B cell (primary cell): ENCODE measurements around the gene PIP4K2A. TPM values are rescaled to one million over a fixed set of nuclear protein-coding genes. Genes with fewer than 3 reads are reported as not detected.

Experiments used
- ATAC-seq: fragments of 200-7000 bp; cut with Tn5 transposase; one replicate; pipeline ENCODE4 v1.10.0; 2021; ENCODE audit warnings: low read depth, mild to moderate bottlenecking, moderate number of reproducible peaks, moderate library complexity
- CTCF ChIA-PET: fragments of 350-600 bp; sonication (Branson Sonifier 250); formaldehyde crosslinking; loops from one replicate; lab custom pipeline; 2021; ENCODE audit warnings: antibody characterized with exemption, inconsistent platforms; lab: Charles Lee
- POLR2A ChIA-PET: fragments of 350-600 bp; sonication (Branson Sonifier 250); formaldehyde crosslinking; loops from one replicate; lab custom pipeline; 2021; ENCODE audit warnings: antibody characterized with exemption; lab: Charles Lee
- DNase-seq: peaks from one replicate; pipeline ENCODE4 v3.0.0; 2013
- H2AFZ ChIP-seq: 2 replicates; pipeline ENCODE4 v1.6.1; 2012; ENCODE audit warnings: mild to moderate bottlenecking, low read depth, low read length; ENCODE audit not compliant: insufficient read depth, poor library complexity, severe bottlenecking
- H3K27ac ChIP-seq, 2 donors: 1 replicate in 1 of 2; 2 replicates in 1 of 2; pipeline ENCODE4 v1.5.1; 2012 to 2013; ENCODE audit warnings: low read length in 2 of 2, mild to moderate bottlenecking in 2 of 2, moderate library complexity in 1 of 2
- H3K27me3 ChIP-seq, 4 experiments: fragments of 200-600 bp in 1 of 4; sonication (generic) in 1 of 4; replicated peaks in 1 of 4; 1 replicate in 2 of 4; 2 replicates in 2 of 4; pipeline versions ENCODE4 v1.6.1 to v1.7.0; 2013 to 2016; ENCODE audit warnings: low read length in 3 of 4, mild to moderate bottlenecking in 2 of 4, mixed read lengths in 1 of 4, moderate library complexity in 1 of 4; ENCODE audit not compliant: insufficient read depth in 4 of 4, control insufficient read depth in 3 of 4; ENCODE audit errors: control extremely low read depth in 1 of 4
- H3K36me3 ChIP-seq, 2 experiments: replicated peaks in 1 of 2; 1 replicate in 1 of 2; 2 replicates in 1 of 2; pipeline versions ENCODE4 v1.6.1 to v1.7.1; 2013; ENCODE audit warnings: low read length in 1 of 2; ENCODE audit not compliant: insufficient read depth in 2 of 2, control insufficient read depth in 1 of 2; ENCODE audit errors: control extremely low read depth in 1 of 2, extremely low read depth in 1 of 2
- H3K4me1 ChIP-seq, 2 donors: fragments of 200-600 bp in 1 of 2; sonication (generic) in 1 of 2; 1 replicate in 1 of 2; 2 replicates in 1 of 2; pipeline versions ENCODE4 v1.5.1 to v1.6.1; 2013 to 2017; ENCODE audit warnings: low read length in 2 of 2; ENCODE audit not compliant: control insufficient read depth in 2 of 2, insufficient read depth in 2 of 2
- H3K4me2 ChIP-seq: replicated peaks from 2 replicates; pipeline ENCODE3; 2012; ENCODE audit warnings: mild to moderate bottlenecking, low read depth, low read length; ENCODE audit not compliant: poor library complexity, severe bottlenecking
- H3K4me3 ChIP-seq, 5 experiments: fragments of 200-600 bp in 1 of 5; sonication (generic) in 1 of 5; 1 replicate in 3 of 5; 2 replicates in 2 of 5; pipeline versions ENCODE4 v1.5.1 to v1.7.0; 2011 to 2016; ENCODE audit warnings: low read length in 4 of 5, mild to moderate bottlenecking in 4 of 5, low read depth in 2 of 5, control low read depth in 1 of 5, moderate library complexity in 1 of 5; ENCODE audit not compliant: insufficient read depth in 1 of 5; ENCODE audit errors: control extremely low read depth in 1 of 5, extremely low read depth in 1 of 5
- H3K79me2 ChIP-seq: fragments of 200-600 bp; sonication (generic); one replicate; pipeline ENCODE4 v1.6.0; 2016; ENCODE audit warnings: low read length; ENCODE audit not compliant: control insufficient read depth, insufficient read depth
- H3K9ac ChIP-seq: fragments of 200-600 bp; sonication (generic); 2 replicates; pipeline ENCODE4 v1.6.1; 2017; ENCODE audit warnings: mild to moderate bottlenecking, low read length, moderate library complexity
- H3K9me3 ChIP-seq, 3 donors: one replicate each; pipeline versions ENCODE4 v1.6.1 to v1.7.1; 2013; ENCODE audit warnings: low read length in 2 of 3; ENCODE audit not compliant: control insufficient read depth in 2 of 3, insufficient read depth in 1 of 3; ENCODE audit errors: control extremely low read depth in 1 of 3
- H4K20me1 ChIP-seq: 2 replicates; pipeline ENCODE4 v1.6.0; 2012; ENCODE audit warnings: mild to moderate bottlenecking, low read length; ENCODE audit not compliant: insufficient read depth, control insufficient read depth, poor library complexity, severe bottlenecking
- H3K27ac Mint-ChIP-seq: one replicate; pipeline ENCODE4 v1.8.0; 2021; ENCODE audit warnings: mixed read lengths
- H3K27me3 Mint-ChIP-seq: one replicate; pipeline ENCODE4 v1.8.0; 2021; ENCODE audit warnings: mixed read lengths
- H3K4me1 Mint-ChIP-seq: one replicate; pipeline ENCODE4 v1.8.0; 2021; ENCODE audit warnings: mixed read lengths
- H3K4me3 Mint-ChIP-seq: one replicate; pipeline ENCODE4 v1.8.0; 2021; ENCODE audit warnings: mixed read lengths
- H3K9me3 Mint-ChIP-seq: one replicate; pipeline ENCODE4 v1.8.0; 2022; ENCODE audit warnings: mixed read lengths; ENCODE audit not compliant: insufficient read depth
- CTCF ChIP-seq: fragments of 200-600 bp; IDR thresholded peaks from one replicate; pipeline ENCODE4 v1.8.0; 2022; ENCODE audit warnings: antibody characterized with exemption, mild to moderate bottlenecking
- EZH2 ChIP-seq: IDR thresholded peaks from 2 replicates; pipeline ENCODE4 v1.6.1; 2012; ENCODE audit warnings: borderline replicate concordance, low read depth, mild to moderate bottlenecking, moderate library complexity, low read length; ENCODE audit not compliant: insufficient read depth, poor library complexity, severe bottlenecking
- WGBS: methylation state at CpG from one replicate; pipeline ENCODE4 v1.1.5; 2013; ENCODE audit warnings: missing lambda C conversion rate; ENCODE audit not compliant: insufficient coverage; 5-methylcytosine and 5-hydroxymethylcytosine counted together
- intact Hi-C: fragments of 100-400 bp; cut with micrococcal nuclease; formaldehyde crosslinking; loops from one replicate; pipeline ENCODE4 v1.10.0; 2022
- polyA plus RNA-seq: library from polyadenylated mRNA; depleted of rRNA; stranded (reverse); fragments of >200 nt; gene quantifications from 2 replicates; pipeline ENCODE4 v1.2.3, GENCODE V29; 2012
- total RNA-seq, 2 donors: library from RNA; stranded (reverse); fragments of 120-200 nt in 1 of 2; gene quantifications; 1 replicate in 1 of 2; 2 replicates in 1 of 2; pipeline versions ENCODE4 v1.2.3 to v1.2.4, GENCODE V29; 2013 to 2022

Gene PIP4K2A
- total and polyA plus RNA-seq, 2 donors (not counting 1 experiment from before 2014, with no cell fraction given), result 21.8 to 103 TPM

- ChIA-PET CTCF (interaction anchor here (0.6 to 5.3 kb wide), 3 partner anchors 7 to 404 kb away, joined by 3 to 43 read pairs (median 5); no protein-coding TSS in a partner anchor), POLR2A (no interaction called here)
- Mint-ChIP-seq H3K4me1 (peaks cover 8% of the 10 kb centered on the region), H3K27ac (no peak overlapping the region), H3K4me3 (no peak overlapping the region), H3K27me3 (no peaks in the 10 kb centered on the region), H3K9me3 (no peaks in the 10 kb centered on the region)
- H4K20me1 ChIP-seq, result peaks cover 17% of the 10 kb centered on the region
- no peaks in the 10 kb centered on the region for H3K4me1 ChIP-seq
- no peak overlapping the region for H3K4me2 ChIP-seq
- intact Hi-C loops, result no loop called here
- WGBS, result 80% methylated on average over 1 of the region's 2 CpGs
- ATAC-seq, result no peak
- peaks cover 60% of the 10 kb centered on the region for H3K79me2 ChIP-seq
- TF ChIP-seq CTCF, result no peak
- TF ChIP-seq EZH2, result no peak
- DNase-seq, result no peak
- no peaks in the 10 kb centered on the region for H3K9me3 ChIP-seq
- H3K27ac ChIP-seq, result no peak overlapping the region
- no peaks in the 10 kb centered on the region for H3K27me3 ChIP-seq
- no peak overlapping the region for H3K9ac ChIP-seq
- H2AFZ ChIP-seq, result no peak overlapping the region
- H3K36me3 ChIP-seq, result peaks cover 0 to 55% of the 10 kb centered on the region in 2 experiments
- no peak overlapping the region for H3K4me3 ChIP-seq
Measured at GRCh38 chr10:22581461-22581860, 132.9 kb downstream of the PIP4K2A start.

GRCh38 chr10:22580711-22581110 is 133.7 kb downstream of the PIP4K2A start:
- ChIA-PET POLR2A (interaction anchor here (0.5 kb wide), 1 partner anchor 20 kb away, joined by 6 read pairs; no protein-coding TSS in a partner anchor), CTCF (interaction anchor here (0.7 kb wide), 1 partner anchor 321 kb away, joined by 5 read pairs; no protein-coding TSS in a partner anchor)
- no peak overlapping the region for H3K27ac ChIP-seq
- H3K4me1 ChIP-seq, result no peaks in the 10 kb centered on the region
- no peak overlapping the region for H3K4me2 ChIP-seq
- no peak overlapping the region for H3K9ac ChIP-seq
- DNase-seq, result no peak
- no peaks in the 10 kb centered on the region for H3K9me3 ChIP-seq
- TF ChIP-seq CTCF (no peak), EZH2 (no peak)
- peaks cover 58% of the 10 kb centered on the region for H3K79me2 ChIP-seq
- H3K4me3 ChIP-seq, result no peak overlapping the region
- H3K27me3 ChIP-seq, result no peaks in the 10 kb centered on the region
- H4K20me1 ChIP-seq, result peaks cover 17% of the 10 kb centered on the region
- Mint-ChIP-seq H3K4me1 (peaks cover 5% of the 10 kb centered on the region), H3K4me3 (no peak overlapping the region), H3K9me3 (no peaks in the 10 kb centered on the region), H3K27ac (peak overlapping the region; percentile 37), H3K27me3 (no peaks in the 10 kb centered on the region)
- intact Hi-C loops, result no loop called here
- H2AFZ ChIP-seq, result no peak overlapping the region
- 92% methylated on average over 9 of the region's 9 CpGs for WGBS
- no peak for ATAC-seq
- H3K36me3 ChIP-seq, result peaks cover 0 to 60% of the 10 kb centered on the region in 2 experiments
